Coronary artery (tissue), 2 donors: ENCODE measurements around the gene SLC6A17.

ENCODE experiments used
- DNase-seq: peaks from one replicate; pipeline ENCODE4 v3.0.0-alpha.2; 2017; ENCODE audit warnings: low spot score
- H3K27ac ChIP-seq, 2 donors: fragments of 200-600 bp; sonication (generic); one replicate each; pipeline ENCODE4 v1.5.1; 2016 to 2019
- H3K4me3 ChIP-seq: fragments of 200-600 bp; sonication (generic); 2 replicates; pipeline ENCODE4 v1.5.1; 2016; ENCODE audit warnings: mild to moderate bottlenecking, moderate library complexity
- TF ChIP-seq, protein P1 (sequence below): fragments of 200-600 bp; sonication (generic); IDR thresholded peaks from one replicate; pipeline ENCODE4 v1.5.1; 2019; ENCODE audit warnings: antibody characterized with exemption

Gene SLC6A17

DNA sequence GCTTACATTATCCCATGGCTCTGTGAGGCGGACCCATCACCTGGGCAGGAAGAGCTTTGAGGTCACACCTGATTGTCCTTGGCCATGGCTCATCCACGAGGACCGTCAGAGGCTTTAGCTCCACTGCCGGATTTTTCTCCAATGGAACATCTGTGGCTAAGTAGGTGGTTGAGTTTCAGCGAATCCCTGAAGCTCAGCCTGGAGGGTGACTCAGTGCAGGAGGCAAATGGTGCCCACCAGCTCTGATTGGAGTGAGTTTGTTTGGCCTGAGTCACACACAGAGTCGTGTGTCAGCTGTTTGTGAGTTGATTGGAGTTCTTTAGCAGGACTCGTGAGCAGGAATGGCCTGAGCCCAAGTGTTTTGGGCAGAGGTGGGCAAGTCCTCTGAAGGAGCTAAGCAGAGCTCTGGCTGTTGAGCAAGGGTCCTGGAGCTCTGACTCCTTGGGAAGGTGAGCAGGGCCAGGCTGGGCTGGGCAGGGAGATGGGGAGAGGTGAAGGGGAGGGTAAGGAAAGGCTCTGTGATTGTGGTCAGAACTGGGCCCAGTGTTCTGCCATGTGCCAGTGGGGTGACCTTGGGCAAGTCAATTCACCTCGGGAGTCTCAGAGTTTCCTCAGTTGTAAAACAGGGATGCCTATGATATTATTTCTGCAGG is 2.0 kb downstream of the SLC6A17 start:
- Histone ChIP-seq H3K4me3 (no peak overlapping the region), H3K27ac (no peak overlapping the region)
- DNase-seq = no peak
- TF ChIP-seq, protein P1, sequence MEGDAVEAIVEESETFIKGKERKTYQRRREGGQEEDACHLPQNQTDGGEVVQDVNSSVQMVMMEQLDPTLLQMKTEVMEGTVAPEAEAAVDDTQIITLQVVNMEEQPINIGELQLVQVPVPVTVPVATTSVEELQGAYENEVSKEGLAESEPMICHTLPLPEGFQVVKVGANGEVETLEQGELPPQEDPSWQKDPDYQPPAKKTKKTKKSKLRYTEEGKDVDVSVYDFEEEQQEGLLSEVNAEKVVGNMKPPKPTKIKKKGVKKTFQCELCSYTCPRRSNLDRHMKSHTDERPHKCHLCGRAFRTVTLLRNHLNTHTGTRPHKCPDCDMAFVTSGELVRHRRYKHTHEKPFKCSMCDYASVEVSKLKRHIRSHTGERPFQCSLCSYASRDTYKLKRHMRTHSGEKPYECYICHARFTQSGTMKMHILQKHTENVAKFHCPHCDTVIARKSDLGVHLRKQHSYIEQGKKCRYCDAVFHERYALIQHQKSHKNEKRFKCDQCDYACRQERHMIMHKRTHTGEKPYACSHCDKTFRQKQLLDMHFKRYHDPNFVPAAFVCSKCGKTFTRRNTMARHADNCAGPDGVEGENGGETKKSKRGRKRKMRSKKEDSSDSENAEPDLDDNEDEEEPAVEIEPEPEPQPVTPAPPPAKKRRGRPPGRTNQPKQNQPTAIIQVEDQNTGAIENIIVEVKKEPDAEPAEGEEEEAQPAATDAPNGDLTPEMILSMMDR = no peak

DNA sequence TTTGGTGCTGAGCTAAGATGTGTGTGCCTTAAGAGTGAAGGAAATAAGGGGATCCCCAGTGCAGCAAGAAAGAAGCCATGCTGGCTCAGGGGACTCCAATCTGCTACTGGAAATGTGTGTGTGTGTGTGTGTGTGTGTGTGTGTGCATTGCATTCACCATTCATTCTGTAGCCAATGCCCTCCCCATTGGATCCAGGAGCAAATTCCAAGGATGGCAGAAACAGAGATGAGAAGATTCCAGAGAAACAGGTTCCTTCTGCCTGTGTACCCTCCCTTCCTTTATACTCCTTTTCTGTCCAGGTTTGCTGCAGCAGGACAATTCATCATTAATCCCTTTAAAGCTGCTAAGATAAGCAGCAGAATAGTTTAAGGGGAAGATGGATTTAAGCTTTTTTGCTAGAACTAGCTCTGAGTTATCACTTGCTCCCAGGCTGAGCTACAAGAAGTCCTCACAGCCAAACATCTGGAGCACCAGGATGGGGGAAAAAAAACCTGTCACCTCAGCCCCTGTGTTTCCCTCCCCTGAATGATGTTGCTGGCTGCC is 3.2 kb downstream of the SLC6A17 start:
- H3K4me3 ChIP-seq = no peak overlapping the region
- TF ChIP-seq, protein P1 = no peak
- no peak overlapping the region for H3K27ac ChIP-seq
- no peak for DNase-seq

DNA sequence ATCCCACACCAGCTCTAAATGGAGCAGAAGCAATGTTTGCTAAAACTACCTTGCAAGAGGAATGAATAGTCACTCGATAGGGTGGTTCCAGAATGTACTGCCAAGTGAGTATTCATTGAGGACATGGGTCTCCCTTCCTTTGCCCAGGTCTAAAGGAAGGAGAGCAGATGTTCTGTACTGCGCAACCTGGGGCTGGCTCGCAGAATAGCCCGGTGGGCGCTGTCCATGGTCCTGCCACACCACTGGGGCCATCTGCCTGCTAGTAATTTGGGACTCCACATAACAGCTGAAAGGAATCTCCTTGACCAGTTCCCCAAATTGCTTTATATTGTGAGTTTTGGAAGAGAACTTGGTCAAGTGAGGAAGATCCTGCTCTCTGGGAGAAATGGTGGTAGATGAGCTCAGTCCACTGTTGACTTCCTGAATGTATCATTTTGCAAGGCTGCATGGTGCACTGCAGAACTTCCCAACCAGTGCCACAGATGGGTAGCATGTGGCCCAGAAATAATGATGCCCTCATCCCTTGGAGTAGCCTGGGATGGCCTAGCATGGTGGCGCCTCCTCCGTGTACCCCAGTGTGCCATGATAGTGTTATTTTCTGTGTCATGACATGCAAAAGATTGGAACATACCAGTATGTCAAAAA is 5.7 kb downstream of the SLC6A17 start:
- no peak for DNase-seq
- TF ChIP-seq, protein P1 = no peak
- H3K27ac ChIP-seq = no peak overlapping the region
- H3K4me3 ChIP-seq = no peak overlapping the region

DNA sequence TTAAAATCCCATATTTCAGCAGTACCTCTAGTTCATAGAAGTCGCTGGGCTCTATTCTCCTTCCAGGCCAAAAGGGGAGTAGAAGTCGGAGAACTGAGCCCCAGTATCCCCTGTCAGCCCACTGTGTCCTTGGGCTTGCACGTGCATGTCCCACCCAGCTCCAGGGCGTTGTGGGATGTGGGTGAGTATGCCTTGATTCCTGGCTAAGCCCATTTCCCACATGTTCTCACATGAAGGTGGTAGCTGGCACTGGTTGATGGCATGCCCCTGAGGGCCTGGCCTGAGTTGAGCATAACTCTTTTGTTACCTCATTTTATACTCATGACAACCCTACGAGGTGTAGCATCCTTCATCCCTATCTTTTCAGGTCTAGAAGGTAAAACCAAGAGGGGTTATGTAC is 8.0 kb downstream of the SLC6A17 start:
- H3K27ac ChIP-seq = no peak overlapping the region
- TF ChIP-seq, protein P1 = no peak
- DNase-seq = no peak
- no peak overlapping the region for H3K4me3 ChIP-seq

DNA sequence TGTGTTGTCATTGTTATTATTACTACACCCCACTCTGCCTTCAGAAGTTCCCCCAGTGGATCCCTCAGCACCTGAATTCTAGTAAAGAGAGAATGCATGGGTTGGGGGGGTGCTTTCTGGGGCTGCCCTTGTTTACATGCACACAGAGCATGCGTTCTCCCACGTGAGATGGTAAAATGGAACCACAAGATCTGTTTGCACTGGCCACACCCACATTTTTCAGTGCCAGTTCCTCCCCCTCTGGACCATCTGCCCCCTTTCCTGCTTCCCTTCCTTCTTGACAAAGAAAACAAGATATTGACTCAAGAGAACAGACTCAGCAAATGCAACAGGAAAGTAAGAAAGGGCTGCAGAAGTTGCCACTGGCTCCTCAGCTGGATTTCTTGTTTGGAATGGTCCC is 8.9 kb downstream of the SLC6A17 start:
- TF ChIP-seq, protein P1 = no peak
- H3K4me3 ChIP-seq = no peak overlapping the region
- H3K27ac ChIP-seq = no peak overlapping the region
- no peak for DNase-seq

DNA sequence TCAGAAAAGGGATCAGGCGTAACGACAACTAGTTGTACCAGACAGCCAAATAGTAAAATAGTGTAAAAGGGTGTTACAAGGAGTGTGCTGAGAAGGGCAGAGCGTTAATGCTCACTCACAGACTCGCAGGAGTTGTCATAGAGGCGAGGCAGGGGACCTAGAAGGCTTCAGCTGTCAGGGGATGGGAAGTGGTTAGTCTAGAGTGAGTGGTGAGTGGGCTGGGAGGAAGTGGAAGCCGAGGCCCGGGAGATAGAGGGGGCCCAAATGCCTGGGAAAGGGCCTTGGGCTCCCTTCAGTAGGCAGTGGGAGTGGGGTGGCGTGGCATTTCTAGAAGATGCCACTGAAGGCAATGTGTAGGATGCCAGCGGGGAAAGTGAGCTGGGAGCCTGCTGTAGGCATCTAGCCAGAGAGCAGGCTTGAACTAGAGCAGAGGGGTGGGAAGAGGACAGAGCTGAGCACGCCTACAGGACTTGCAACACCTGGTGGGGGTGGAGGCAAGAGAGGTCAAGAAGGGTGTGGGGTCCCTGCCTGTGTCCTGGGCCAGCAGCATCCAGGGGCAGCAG is 10.3 kb downstream of the SLC6A17 start:
- H3K27ac ChIP-seq = no peak overlapping the region
- no peak overlapping the region for H3K4me3 ChIP-seq
- DNase-seq = no peak
- TF ChIP-seq, protein P1 = no peak
